Activated CD4-positive, alpha-beta T cell treated with anti-CD3 and anti-CD28 coated beads, Interleukin-10, Interleukin-2, amounts not matched to agents 100 ng/mL and 50 ng/mL, durations not matched to agents 16 hours and 8 hours (primary cell): Measurements from ENCODE around the gene AQP5.

ENCODE experiments used
- DNase-seq: peaks from one replicate; pipeline ENCODE4 v3.0.0-alpha.2; 2020

AQP5 gene

DNA sequence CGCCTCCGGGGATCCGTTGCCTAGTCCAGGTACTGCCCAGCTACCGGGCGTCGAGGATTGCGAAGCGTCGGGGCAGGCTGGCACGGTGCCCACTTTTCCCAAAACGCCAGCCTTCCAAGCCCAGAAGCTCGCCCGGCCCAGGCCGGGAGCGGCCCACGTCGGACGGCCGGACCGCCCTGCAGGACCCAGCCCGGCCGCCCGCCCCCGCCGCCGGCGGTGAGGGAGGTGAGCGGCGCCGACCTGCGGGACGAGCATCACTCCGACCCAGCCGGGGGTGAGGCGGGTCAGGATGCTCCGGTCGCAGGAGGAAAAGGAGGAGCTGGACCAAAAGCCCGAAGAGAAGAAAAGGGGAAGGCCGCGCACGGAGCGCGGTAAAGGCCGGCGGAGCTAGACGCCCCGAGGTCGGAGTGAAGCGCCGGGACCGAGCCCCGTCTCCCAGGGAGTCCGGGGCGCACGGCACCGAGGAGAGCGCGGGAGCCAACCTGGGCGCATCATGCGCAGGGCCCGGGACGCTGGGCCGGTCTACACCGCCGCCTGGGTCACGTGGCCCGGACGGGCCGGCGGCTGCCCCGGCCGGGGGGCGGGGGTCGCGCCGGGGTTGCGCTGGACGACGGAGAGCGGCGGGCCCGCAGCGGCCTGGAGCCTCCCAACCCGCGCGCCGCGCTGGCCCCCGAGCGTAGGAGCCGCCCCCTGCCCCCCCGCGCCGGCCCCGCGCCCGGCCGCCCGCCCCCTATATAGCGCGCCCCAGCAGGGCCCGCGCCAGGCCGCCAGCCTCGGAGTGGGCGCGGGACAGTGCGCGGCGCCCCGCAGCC is at the start of gene AQP5:
AQP5 (plus strand) TSS at position 762 of the 812 bp plus-strand sequence. CDS start 146 bp downstream, outside the sequence.
- DNase-seq: no peak

DNA sequence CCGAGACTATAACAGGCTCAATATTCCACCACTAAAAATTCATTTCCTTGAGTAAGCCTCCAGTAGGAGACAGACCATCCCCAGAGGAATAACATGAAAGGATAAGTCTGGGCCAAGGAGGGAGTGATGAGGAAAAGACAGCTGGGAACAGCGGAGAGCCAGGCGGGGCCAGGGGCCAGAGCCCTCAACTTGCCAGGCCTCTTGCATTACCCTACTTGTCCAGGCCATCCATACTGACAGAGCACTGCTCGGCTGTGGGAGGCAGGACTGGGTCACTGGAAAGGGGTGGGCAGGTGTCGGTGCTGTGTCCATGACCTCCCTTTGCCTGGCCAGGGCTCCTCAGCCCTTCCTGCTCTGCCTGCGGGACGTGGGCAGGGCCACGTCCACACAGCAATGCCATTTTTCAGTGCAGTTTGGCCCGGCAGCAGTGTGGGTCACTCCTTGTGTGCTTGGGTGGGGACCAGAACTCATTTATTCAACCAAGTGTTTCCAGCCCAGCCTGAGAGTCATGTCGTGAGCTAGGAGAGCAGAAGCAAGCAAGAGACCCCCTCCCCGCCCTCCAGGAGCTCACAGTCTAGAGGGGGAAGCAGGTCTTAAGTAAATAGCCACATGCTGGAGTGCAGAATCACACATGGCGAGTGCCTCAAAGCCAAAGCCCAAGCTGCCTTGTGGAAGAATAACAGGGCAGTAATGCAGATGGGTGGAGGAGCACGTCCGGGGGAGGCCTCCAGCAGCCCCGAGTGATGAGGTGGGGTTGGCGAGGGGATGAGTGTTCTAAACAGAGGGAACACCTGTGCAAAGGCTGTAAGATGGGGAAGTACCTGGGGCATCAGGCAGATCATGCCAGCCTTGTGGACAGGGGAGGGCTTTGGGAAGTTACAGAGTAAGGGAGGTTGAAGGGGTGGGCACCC is 49.1 kb upstream of the AQP5 start:
- no peak for DNase-seq

DNA sequence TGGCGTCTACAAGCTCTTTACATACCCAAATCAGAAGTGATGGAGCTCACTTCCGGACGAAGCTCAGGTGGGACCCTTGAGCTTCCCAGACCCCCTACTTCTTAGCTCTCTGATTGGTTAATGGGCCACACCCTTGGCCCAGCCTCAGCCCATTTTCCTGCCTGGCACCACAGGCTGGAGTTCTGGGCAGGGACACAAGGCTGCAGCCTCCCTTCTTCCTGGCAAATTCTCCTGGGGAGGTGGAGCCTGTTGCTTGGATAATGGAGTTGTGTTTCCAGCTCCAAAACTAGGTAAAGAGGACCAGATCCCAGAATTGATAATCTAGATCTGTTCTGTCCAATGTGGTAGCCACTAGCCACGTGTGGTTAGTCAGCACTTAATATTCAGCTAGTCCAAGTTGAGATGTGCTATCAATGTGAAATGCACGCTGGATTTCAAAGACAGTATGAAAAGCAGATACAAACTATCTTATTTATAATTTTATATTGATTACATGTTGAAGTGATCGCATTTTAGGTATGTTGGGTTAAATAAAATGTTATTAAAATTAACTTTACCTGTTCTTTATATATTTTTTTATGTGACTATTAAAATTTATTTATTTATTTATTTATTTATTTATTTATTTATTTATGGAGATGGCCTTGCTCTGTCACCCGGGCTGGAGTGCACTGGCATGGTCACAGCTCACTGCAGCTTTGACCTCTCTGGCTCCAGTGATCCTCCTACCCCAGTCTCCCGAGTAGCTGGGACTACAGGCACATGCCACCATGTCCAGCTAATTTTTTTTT is 45.3 kb upstream of the AQP5 start:
- no peak for DNase-seq

DNA sequence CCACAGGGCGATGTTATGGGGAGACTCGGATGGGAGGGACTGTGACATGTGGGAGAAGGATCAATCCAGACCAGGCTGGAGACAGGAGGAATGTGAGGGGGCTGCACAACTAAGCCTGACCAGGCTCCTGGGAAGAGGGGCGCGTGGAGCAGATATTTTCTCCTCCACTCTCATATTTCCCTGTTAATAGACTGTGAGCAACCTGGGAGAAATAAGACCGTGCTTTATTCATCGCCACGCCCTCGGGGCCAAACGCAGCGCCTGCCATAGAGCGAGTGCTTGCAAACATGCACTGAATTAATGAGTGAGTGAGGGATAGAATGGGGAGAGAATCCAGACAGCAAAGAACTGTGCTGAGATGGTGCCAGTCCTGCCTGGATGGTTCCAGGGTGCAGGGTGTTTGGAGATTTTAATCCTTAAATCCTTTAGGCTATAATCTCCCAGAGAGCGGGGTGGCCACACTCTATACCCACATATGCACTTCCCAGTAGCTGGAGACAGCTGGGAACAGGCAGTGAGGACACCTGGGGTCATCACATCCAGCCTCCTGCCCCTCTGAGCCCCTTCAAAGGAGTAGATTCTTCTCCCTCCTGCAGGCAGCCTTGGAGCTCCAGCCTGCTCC is 44.4 kb upstream of the AQP5 start:
- DNase-seq: no peak

DNA sequence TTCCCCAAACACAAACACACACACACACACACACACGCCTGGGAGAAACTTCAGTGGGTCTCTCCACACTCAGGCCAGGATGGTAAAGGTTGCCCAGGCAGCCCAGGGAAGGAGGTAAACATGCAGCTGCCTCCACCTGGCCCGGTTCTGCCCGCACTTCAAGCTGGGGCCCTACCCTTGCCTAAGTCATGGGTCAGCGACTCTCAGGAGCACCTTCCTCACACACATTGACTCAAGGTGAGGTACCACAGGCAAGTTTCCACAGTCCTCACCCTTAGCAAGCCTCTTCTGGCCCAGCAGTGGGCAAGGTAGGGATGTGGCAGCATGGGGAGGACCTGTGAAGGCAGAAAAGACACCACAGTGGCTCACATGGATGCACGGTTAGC is 43.9 kb upstream of the AQP5 start:
- DNase-seq: no peak

DNA sequence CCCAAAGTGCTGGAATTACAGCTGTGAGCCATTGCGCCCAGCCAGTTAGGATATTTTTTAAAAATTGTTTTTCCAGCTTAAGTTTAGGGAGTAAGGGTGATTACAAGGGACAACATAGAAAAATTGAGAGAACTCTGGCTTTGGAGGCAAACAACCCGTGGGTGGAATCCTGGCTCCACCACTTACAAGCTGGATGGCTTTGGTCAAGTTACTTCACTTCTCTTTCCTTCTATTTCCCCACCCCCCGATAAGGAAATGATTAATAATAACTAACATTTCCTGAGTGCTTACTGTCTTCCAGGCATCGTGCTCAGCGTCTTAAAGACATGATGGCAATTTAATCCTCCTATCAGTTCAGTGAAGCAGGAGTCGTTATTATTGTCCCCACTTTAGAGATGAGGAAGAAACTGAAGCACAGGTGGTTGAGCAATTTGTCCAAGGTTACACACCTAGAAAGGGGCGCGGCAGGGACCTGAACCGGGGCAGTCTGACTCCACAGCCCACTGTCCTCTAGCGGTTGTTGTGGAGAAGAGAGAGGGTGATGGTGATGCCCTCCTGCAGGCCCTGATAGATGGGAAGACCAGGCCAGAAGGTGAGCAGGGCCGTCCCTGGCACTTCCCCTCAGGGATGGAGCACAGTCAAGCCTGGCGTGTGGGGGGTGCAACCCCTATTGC is 41.3 kb upstream of the AQP5 start:
- no peak for DNase-seq

DNA sequence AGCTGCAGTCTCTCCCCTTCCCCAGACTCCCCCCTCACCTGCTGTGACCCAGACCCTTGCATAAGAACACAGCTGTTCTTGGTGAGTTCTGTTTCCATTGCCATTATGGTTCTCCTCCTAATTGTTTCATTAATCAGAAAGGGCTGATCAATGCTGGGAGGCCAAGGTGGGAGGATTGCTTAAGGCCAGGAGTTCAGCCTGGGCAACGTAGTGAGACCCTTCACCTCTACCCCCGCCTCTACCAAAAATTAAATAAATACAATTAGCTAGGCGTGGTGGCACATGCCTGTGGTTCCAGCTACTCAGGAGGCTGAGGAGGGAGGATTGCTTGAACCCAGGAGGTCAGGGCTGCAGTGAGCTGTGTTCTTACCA is 40.8 kb upstream of the AQP5 start:
- DNase-seq: no peak

DNA sequence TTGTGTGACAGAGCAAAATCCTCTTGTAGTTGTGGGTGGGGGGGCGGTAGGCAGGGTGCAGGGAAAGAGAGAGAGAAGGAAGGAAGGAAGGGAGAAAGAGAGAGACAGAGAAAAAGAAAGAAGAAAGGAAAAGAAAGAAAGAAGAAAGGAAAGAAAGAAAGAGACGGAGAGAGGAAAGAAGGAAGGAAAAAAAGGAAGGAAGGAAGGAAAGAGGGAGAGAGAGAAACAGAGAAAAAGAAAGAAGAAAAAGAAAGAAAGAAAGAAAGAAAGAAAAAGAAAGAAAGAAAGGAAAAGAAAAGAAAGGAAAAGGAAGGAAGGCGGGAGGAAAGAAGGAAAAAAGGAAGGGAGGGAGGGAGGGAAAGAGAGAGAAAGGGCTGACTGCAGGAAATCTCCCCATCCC is 40.4 kb upstream of the AQP5 start:
- DNase-seq: no peak

DNA sequence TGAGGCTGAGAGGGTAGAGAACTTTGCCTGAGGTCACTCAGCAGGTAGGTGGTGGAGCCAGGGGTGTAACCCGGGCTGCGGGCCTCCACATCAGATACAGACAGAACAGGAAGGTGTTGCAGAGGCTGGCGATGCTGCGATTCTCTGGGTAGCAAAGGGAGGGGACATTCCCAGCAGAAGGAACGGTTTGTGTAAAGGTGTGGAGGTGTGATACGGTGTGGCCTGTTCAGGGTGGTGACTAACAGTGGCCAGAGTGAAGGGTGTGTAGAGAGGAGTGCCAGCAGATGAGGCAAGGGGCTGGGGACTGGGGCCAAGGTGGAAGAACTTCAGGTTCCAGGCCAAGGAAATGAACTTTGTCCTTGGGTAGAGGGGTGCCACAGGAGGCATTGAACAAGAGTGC is 39.7 kb upstream of the AQP5 start:
- no peak for DNase-seq

DNA sequence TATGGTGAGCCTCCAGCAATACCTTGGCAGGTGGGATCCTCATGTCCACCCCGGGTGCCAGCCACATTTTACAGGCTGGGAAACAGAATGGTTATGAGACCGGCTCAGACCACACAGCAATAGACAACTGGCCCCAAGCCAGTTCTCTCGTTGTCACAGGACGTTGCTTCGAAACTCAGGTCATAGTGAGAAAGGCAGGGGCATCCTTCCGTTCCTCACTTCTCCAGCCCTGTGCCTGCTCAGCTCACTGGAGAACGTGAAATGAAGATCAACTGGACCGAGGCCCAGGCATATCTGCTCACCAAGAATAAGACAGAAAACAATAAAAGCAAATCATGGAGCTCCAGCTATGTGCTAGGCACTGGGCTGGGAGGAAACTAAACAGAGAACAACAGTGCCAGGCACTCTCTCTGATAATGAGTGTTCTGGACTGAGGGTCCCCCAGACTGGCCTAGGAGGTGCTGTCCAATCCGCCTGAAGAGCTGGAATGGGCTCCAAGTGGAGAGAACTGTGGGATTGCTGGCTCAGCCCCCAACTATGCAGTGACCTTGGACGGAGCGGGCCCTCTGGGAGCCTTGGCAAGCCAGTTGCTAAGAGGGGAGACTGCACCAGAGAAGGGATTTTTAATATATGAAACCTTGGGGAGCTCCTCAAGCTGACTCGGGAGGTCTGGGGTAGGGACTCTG is 39.2 kb upstream of the AQP5 start:
- DNase-seq: no peak

DNA sequence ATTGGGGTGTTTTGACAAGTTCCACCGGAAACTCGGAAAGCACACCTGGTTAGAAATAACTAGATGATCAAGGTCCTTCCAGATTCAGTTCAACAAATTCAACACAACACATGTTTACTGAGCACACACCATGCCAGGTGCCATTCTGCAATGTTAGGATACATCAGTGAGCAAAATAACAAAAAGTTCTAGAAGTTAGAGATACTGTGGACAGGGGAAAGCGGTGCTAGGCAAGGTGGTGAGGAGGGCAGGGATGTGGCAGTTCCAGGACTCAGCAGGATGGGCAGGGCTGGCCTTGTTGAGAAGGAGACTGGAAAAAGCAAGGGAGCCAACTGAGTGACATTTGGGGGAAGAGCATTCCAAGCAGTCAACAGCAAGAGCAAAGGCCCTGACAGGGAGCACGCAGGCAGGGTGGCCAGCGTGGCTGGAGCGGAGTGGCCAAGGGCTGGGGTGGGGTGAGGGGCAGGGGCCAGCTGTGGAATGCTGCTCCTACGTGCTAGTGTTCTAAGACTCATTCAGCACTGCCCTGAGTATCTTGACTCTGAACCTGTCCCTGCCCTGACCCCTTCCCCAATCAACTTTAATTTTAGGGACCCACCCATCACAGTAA is 38.5 kb upstream of the AQP5 start:
- DNase-seq: no peak

DNA sequence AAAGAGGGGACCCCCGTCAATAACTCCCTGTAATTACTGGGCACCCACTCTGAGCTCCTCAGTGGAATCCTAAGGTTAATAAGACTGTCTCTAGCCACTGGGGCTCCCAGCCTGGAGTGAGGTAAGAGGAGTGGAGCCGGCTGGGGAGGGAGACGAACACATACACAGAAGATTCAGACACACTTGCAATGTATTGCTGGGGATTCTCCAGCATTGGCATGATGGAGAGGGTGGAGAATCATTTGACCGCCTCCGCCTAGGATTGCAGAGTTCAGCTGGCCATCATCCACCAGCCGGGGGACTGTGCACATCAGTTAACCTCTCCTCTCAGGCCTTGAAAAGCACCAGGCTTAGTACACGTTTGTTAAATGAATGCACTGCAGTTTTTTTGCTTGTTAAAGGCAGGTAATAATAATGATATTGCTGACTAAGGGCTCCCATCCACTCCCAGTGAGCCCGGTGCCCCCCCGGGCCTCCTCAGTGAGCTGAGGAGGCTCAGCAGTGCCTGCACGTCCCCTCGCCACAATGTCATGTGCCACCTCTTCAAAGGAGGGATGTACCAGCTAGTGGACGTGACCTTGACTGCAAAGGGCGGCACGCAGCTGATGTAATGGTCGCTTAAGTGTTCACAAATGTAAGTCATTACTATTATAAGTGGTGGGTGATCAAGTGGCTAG is 37.7 kb upstream of the AQP5 start:
- DNase-seq: no peak

DNA sequence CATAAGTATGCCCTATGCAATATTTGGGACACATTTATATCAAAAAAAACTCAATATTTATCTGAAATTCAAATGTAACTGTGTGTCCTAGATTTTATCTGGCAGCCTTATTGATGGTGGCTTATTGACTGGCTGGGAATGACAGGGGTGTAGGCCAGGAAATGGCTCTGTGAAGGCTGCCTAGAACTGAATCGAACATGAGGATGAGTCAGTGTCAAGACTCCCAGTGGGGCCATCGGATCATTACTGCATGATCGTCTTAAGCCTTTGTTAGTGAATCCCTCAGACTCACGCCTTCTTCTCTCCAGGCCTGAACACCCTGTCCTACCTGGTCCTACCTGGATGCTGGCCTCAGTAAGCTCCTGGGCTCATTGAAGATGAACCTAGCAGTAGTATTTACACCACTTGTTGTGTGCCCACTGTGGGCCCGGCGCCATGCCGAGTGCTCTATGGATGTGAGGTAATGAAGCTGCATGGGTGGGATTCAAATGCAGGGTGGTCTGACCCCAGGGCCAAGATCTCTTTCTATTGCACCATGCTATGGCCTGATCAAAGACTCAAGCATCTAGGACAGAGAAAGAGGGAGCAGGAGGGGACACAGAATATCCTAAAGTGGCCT is 36.9 kb upstream of the AQP5 start:
- DNase-seq: no peak

DNA sequence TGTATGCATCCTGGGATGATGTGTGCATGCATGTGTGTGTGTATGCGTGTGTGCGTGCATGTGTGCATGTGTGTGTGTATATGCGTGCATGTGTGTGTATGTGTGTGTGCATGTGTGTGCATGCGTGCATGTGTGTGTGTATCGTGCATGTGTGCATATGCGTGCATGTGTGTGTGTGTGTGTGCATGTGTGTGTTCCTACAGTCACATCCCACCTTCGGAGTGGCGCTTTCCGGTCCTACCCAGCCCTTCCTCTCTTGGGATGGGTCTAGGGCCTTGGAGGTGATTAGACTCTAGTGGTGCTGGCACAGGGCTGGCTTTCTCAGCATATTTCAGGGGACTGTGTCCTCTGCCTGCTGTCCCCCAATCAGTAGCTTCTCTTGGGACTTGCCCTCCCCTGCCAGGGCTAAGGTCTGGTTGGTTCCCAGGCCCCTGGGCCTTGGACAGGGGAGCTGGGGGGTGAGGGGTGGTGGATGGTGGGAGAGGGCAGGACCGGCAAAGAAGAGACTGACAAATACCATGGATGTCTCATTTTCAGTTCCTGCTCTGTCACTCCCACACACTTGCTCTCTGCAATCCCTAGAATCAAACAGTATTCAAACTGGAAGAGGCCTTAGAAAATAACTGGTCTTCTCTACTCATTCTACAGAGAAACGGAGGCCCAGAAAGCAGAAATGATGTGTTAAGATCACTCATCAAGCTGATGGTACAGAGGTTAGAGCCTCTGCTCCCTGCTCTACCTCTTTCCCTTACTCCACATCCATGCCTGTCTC is 36.1 kb upstream of the AQP5 start:
- DNase-seq: no peak

DNA sequence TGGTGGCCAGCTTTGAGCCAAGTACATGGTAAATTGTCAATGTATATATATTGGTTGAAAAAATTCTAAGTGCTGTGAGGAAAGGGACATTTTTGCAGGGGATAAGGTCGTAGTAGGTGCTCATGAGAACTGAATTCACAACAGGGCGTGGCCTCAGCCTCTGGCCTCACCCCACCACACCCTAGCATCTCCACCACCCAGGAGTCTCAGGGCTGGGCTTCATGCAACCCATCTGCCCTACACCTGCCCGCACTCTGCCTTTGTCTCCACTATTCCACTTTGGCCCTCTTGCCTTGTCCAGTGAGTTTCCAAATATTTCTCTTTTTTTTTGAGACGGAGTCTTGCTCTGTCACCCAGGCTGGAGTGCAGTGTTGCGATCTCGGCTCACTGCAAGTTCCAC is 33.2 kb upstream of the AQP5 start:
- DNase-seq: no peak

DNA sequence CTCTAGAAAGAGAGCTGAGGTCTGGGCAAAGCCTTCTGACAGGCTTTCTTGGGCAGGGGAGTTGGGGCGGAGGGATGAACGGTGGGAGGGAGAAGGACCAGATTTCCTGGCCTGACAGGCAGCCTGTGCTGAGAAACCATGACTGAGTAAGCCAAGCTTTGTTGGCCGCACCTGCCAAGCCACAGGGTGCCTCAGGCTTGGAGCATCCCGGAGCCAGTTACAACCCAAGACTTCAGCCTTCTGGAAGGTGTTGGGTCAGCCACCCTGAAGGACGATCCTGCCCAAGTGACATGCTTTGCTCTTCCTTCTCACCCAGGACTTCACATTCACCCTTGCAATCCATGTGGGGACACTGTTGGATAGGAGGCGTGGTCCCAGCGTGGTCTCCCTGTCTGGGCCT is 32.1 kb upstream of the AQP5 start:
- DNase-seq: no peak

DNA sequence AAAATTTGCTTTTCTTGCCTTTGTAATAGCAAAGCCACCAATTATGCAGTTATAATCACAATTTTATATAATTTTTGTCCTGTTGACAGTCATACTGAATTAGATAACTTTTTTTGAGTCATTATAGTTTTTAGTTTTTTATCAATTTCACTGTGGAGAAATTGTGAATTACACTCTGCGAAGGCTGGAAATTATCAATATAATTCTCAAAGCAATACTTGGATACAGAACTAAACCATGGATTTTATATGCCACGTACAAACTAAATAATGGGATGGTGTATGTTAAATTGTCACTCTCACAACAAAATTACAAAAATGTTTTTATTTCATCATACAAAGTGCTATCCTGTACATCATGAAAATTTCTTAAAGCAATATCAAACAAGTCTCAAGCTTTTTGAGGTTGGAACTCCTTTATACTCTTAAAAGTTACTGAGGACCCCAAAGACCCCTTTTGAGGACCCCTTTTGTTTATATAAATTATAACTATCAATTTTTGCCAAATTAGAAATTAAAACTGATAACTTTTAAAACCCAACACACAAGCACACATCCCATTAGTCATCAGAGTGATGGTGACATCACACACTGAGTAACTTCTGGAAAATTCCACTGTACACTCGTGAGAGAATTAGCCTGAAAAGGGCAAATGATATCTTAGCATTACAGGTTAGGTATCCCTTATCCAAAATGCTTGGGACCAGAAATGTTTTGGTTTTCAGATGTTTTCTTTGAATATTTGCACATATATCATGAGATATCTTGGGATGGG is 31.0 kb upstream of the AQP5 start:
- DNase-seq: no peak

DNA sequence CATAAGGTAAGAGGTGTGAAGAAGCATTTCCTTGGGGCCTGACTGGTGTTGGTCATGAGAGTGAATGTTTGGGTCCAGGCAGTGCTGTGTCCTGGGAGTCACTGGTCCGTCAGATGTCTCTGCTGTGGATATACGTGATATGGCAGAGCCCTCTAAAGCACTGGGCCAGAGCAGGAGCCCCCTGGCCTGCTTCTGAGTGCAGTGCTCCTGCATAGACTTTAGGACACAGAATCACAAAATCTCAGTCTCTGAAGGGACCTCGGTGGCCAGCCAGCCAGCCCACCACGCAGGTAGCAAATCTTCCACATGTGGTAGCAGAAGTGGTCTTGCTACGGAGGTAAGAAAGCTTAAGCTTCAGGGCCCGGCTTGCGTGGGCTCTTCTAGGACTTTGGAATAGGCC is 29.6 kb upstream of the AQP5 start:
- no peak for DNase-seq
